ENCODE results near the gene SMIM30. TPM values are rescaled to one million over a fixed set of nuclear protein-coding genes. Genes with fewer than 3 reads are reported as not detected.

The SMIM30 gene
- total RNA-seq, 1 experiment from 2014 or later = 10.1 TPM

DNA sequence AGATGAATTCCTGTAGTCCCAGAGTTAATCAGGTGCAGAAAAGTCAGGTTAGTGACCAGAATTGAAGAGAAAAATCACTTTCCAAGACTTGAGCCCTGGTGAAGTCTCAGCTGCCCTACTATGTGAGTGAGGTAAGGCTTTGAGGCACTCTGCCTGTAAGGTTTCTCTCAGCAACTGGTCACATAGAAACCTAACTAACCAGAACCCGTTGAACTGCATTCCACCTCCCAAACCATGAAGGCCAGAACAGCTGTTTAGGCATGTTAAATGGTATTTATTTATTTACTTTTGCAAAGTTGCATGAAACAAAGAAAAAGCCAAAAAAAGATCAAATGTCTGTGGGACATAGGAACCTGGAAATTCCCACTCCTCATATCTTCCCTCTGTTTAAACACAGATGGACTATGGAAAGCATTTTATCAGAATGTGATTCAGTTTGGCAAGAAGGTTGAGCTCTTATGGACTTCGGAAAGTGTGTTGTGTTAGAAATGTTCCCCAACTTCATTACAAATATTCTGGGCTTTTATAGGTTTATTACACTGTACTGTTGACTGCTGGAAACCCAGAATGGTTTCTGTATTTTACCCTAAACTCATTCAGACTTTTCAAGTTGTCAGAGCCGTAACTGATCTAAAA lies 19.0 kb downstream of the SMIM30 start:
- ATAC-seq (no peak), DNase-seq (ENCODE audit: low read depth, low spot score) (no peak)
- intact Hi-C loops (cut with micrococcal nuclease; ENCODE audit: unreplicated experiment) (no loop called here), in situ Hi-C loops (cut with HindIII; ENCODE audit: low pct_unique_long_range_greater_than_20kb, low sequenced_read_pairs) (no loop called here)
- Histone ChIP-seq H3K27ac (ENCODE audit: low read length) (no peak overlapping the region), H3K9me3 (ENCODE audit: control insufficient read depth, insufficient read depth, low read depth, low read length) (no peaks in the 10 kb centered on the region), H3K36me3 (ENCODE audit: control insufficient read depth, insufficient read depth, low read length) (no peaks in the 10 kb centered on the region), H3K27me3 (ENCODE audit: control insufficient read depth, insufficient read depth, low read length) (no peaks in the 10 kb centered on the region), H3K4me1 (ENCODE audit: control insufficient read depth, insufficient read depth, low read length) (no peaks in the 10 kb centered on the region), H3K4me3 (ENCODE audit: low read depth in 2 of 2, low read length in 2 of 2) (no peak overlapping the region)
- CTCF ChIA-PET = no interaction called here
- TF ChIP-seq SIN3A (IDR thresholded peaks at IDR 0.05; ENCODE audit: borderline replicate concordance, insufficient read depth, low read depth, low read length) = no peak
- TF ChIP-seq, protein P1, sequence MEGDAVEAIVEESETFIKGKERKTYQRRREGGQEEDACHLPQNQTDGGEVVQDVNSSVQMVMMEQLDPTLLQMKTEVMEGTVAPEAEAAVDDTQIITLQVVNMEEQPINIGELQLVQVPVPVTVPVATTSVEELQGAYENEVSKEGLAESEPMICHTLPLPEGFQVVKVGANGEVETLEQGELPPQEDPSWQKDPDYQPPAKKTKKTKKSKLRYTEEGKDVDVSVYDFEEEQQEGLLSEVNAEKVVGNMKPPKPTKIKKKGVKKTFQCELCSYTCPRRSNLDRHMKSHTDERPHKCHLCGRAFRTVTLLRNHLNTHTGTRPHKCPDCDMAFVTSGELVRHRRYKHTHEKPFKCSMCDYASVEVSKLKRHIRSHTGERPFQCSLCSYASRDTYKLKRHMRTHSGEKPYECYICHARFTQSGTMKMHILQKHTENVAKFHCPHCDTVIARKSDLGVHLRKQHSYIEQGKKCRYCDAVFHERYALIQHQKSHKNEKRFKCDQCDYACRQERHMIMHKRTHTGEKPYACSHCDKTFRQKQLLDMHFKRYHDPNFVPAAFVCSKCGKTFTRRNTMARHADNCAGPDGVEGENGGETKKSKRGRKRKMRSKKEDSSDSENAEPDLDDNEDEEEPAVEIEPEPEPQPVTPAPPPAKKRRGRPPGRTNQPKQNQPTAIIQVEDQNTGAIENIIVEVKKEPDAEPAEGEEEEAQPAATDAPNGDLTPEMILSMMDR (IDR thresholded peaks at IDR 0.05) = no peak
- TF ChIP-seq, protein P2, sequence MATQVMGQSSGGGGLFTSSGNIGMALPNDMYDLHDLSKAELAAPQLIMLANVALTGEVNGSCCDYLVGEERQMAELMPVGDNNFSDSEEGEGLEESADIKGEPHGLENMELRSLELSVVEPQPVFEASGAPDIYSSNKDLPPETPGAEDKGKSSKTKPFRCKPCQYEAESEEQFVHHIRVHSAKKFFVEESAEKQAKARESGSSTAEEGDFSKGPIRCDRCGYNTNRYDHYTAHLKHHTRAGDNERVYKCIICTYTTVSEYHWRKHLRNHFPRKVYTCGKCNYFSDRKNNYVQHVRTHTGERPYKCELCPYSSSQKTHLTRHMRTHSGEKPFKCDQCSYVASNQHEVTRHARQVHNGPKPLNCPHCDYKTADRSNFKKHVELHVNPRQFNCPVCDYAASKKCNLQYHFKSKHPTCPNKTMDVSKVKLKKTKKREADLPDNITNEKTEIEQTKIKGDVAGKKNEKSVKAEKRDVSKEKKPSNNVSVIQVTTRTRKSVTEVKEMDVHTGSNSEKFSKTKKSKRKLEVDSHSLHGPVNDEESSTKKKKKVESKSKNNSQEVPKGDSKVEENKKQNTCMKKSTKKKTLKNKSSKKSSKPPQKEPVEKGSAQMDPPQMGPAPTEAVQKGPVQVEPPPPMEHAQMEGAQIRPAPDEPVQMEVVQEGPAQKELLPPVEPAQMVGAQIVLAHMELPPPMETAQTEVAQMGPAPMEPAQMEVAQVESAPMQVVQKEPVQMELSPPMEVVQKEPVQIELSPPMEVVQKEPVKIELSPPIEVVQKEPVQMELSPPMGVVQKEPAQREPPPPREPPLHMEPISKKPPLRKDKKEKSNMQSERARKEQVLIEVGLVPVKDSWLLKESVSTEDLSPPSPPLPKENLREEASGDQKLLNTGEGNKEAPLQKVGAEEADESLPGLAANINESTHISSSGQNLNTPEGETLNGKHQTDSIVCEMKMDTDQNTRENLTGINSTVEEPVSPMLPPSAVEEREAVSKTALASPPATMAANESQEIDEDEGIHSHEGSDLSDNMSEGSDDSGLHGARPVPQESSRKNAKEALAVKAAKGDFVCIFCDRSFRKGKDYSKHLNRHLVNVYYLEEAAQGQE (IDR thresholded peaks at IDR 0.05; ENCODE audit: insufficient read depth in 1 of 2, low read depth in 2 of 2, low read length in 1 of 2) = no peak
- TF ChIP-seq POLR2AphosphoS5 (IDR thresholded peaks at IDR 0.05; ENCODE audit: low read depth, low read length) = no peak
- no peak for TF ChIP-seq TCF7L2 (IDR thresholded peaks at IDR 0.05; ENCODE audit: low read depth, low read length)
- no TSS peak for BruUV-seq (replicated peaks)
- POLR2A ChIA-PET = no interaction called here

DNA sequence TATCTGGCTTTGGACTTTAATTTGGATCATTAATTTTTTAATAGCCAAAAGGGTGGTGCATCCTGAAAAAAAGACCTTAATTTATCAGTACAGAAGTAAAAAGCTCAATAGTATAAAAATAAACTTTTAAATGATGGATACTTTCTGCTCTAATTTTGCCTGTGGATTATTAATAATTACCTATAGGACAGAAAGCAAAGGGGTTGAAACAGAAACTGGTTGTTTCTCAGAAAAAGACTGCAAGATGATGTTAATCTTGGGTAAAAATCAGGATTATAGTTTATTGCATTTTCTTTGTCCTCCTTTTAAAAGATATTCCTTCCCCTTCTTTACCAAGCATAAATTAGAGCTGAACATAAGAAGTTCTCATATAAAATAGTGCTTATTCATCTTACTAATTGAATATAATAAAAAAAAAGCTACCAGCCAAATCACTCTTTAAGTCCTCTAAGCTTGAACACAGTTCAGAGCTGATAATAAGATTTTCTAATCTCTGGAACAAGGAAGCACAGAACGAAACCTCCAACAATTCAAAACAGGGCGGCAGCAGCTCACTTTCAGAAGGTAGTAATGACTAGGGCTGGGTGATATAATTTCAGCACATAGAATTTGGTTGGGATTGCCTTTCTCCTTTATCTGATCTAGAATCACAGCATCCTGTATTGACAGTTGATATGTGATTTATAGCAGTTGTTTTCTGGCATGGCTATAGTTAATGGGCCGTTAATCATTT lies 23.7 kb downstream of the SMIM30 start:
- H3K27me3 ChIP-seq (ENCODE audit: control insufficient read depth, insufficient read depth, low read length) = no peaks in the 10 kb centered on the region
- POLR2A ChIA-PET = no interaction called here
- CTCF ChIA-PET = no interaction called here
- no peaks in the 10 kb centered on the region for H3K36me3 ChIP-seq (ENCODE audit: control insufficient read depth, insufficient read depth, low read length)
- no peaks in the 10 kb centered on the region for H3K9me3 ChIP-seq (ENCODE audit: control insufficient read depth, insufficient read depth, low read depth, low read length)
- no peak for ATAC-seq
- in situ Hi-C loops (cut with HindIII; ENCODE audit: low pct_unique_long_range_greater_than_20kb, low sequenced_read_pairs) = no loop called here
- no TSS peak for BruUV-seq (replicated peaks)
- no peak overlapping the region for H3K4me3 ChIP-seq (ENCODE audit: low read depth in 2 of 2, low read length in 2 of 2)
- TF ChIP-seq POLR2AphosphoS5 (IDR thresholded peaks at IDR 0.05; ENCODE audit: low read depth, low read length) = no peak
- no peaks in the 10 kb centered on the region for H3K4me1 ChIP-seq (ENCODE audit: control insufficient read depth, insufficient read depth, low read length)
- H3K27ac ChIP-seq (ENCODE audit: low read length) = no peak overlapping the region
- intact Hi-C loops (cut with micrococcal nuclease; ENCODE audit: unreplicated experiment) = no loop called here
- no peak for DNase-seq (ENCODE audit: low read depth, low spot score)

DNA sequence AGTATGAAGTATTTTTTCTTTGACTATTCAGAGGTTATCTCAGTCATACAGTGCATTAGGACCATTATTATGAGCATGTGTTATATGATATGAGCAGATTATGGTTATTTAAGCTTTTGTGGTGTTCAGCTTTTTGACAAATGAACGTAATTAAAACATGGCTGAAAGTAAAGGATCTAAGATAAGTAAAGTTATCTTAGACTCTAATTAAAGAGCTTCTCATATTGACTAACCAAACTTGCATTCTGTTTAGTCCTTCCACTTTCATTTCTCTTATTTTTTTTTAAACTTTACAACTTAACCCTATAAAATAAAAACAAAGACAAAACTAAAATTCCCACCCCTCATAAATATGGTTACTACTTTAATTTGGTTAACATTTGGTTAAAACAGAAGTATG lies 24.8 kb downstream of the SMIM30 start:
- in situ Hi-C loops (cut with HindIII; ENCODE audit: low pct_unique_long_range_greater_than_20kb, low sequenced_read_pairs) = no loop called here
- ATAC-seq (no peak), DNase-seq (ENCODE audit: low read depth, low spot score) (no peak)
- no TSS peak for BruUV-seq (replicated peaks)
- H3K4me3 ChIP-seq (ENCODE audit: low read depth in 2 of 2, low read length in 2 of 2) = no peak overlapping the region
- ChIA-PET CTCF (no interaction called here), POLR2A (no interaction called here)
- no peaks in the 10 kb centered on the region for H3K36me3 ChIP-seq (ENCODE audit: control insufficient read depth, insufficient read depth, low read length)
- peaks cover 2% of the 10 kb centered on the region; the same call in 1 of the 2 replicates for H3K27me3 ChIP-seq (ENCODE audit: control insufficient read depth, insufficient read depth, low read length)
- no peaks in the 10 kb centered on the region for H3K4me1 ChIP-seq (ENCODE audit: control insufficient read depth, insufficient read depth, low read length)
- no peaks in the 10 kb centered on the region for H3K9me3 ChIP-seq (ENCODE audit: control insufficient read depth, insufficient read depth, low read depth, low read length)
- TF ChIP-seq, protein P2 (IDR thresholded peaks at IDR 0.05; ENCODE audit: insufficient read depth in 1 of 2, low read depth in 2 of 2, low read length in 1 of 2) = no peak
- intact Hi-C loops (cut with micrococcal nuclease; ENCODE audit: unreplicated experiment) = no loop called here
- H3K27ac ChIP-seq (ENCODE audit: low read length) = no peak overlapping the region
